Measurements from ENCODE around the gene CISD2.
"Not testable (repeated sequence)": the region's sequence is repeated elsewhere in the genome, so short reads cannot be mapped to it uniquely, and the experiment has no call there.

The CISD2 gene

GRCh38 chr4:102850370-102850769, 18.4 kb upstream of the CISD2 start:
- no peak for DNase-seq

- no peak for DNase-seq
Observed at GRCh38 chr4:102858828-102859464, 9.8 kb upstream of the CISD2 start.

GRCh38 chr4:102860611-102861324, 8.0 kb upstream of the CISD2 start:
- no peak for DNase-seq

GRCh38 chr4:102862016-102862415, 6.8 kb upstream of the CISD2 start:
- no peak for DNase-seq

GRCh38 chr4:102862747-102863146, 6.0 kb upstream of the CISD2 start:
- DNase-seq, result no peak

- not testable (repeated sequence) for DNase-seq
Observed at GRCh38 chr4:102865327-102865726, 3.5 kb upstream of the CISD2 start.

- no peak for DNase-seq
Observed at GRCh38 chr4:102867278-102868152, 1.3 kb upstream of the CISD2 start.

- peak; percentile 9 for DNase-seq
Observed at GRCh38 chr4:102868153-102868780, 525 bp upstream of the CISD2 start.

- no peak for DNase-seq
Observed at GRCh38 chr4:102869569-102870197, 891 bp downstream of the CISD2 start.

- DNase-seq, result no peak
Observed at GRCh38 chr4:102871772-102872171, 3.0 kb downstream of the CISD2 start.

- DNase-seq, result not testable (repeated sequence)
Observed at GRCh38 chr4:102877477-102878106, 8.8 kb downstream of the CISD2 start.

- DNase-seq, result not testable (repeated sequence)
Observed at GRCh38 chr4:102878349-102878748, 9.6 kb downstream of the CISD2 start.

GRCh38 chr4:102878901-102879300, 10.1 kb downstream of the CISD2 start:
- DNase-seq, result no peak

- no peak for DNase-seq
Observed at GRCh38 chr4:102881343-102881742, 12.6 kb downstream of the CISD2 start.

GRCh38 chr4:102883278-102883677, 14.5 kb downstream of the CISD2 start:
- DNase-seq, result no peak

- not testable (repeated sequence) for DNase-seq
Observed at GRCh38 chr4:102888570-102888969, 19.8 kb downstream of the CISD2 start.

- not testable (repeated sequence) for DNase-seq
Observed at GRCh38 chr4:102889866-102890265, 21.1 kb downstream of the CISD2 start.

- DNase-seq, result not testable (repeated sequence)
Observed at GRCh38 chr4:102896547-102896946, 27.8 kb downstream of the CISD2 start.

GRCh38 chr4:102897610-102898009, 28.8 kb downstream of the CISD2 start:
- DNase-seq, result not testable (repeated sequence)

GRCh38 chr4:102901804-102902203, 33.0 kb downstream of the CISD2 start:
- DNase-seq, result no peak

- DNase-seq, result no peak
Observed at GRCh38 chr4:102918859-102919258, 50.1 kb downstream of the CISD2 start.

- not testable (repeated sequence) for DNase-seq
Observed at GRCh38 chr4:102919697-102920096, 50.9 kb downstream of the CISD2 start.

Data from T-helper 9 cell (primary cell).